ENCODE data around the gene ALG12. TPM values are rescaled to one million over a fixed set of nuclear protein-coding genes. Genes with fewer than 3 reads are reported as not detected.

ALG12 gene
- total and polyA plus RNA-seq, 2 of the 13 experiments (the other 11 are each of a cell fraction or from before 2014, with no cell fraction given): 7.8 to 15.8 TPM

DNA sequence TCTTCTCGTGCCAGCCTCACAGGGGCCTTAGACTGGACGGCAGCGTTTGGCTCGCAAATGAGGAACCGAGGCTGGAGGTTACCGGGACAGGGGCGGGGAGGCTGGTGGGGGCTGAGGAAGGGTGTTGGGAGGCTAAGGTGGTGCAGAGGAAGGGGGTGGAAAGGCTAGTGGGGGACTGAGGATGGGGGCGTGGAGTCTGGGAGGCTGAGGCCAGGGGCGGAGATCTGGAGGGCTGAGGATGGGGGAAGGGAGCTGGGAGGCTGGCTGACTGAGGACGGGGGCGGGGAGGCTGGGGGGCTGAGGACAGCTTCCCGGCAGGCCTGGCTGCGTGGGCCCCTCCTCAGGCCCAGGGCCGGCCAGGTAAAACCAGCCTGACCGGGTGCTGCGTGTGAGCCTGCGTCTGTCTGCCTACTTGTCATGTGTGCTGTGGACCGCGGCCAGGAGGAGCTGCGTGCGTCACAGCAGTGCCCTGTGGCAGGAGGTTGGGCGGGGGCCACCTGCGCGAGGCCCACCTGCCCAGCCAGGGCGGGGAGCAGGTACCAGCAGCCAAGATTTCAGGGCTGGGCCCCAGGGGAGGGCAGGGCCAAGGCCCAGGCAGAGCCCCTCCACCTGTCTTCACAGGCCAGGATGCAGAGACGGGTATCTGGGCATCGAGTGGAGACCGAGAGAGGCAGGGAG lies 32.9 kb upstream of the ALG12 start (continued):
- TF ChIP-seq, protein P1, sequence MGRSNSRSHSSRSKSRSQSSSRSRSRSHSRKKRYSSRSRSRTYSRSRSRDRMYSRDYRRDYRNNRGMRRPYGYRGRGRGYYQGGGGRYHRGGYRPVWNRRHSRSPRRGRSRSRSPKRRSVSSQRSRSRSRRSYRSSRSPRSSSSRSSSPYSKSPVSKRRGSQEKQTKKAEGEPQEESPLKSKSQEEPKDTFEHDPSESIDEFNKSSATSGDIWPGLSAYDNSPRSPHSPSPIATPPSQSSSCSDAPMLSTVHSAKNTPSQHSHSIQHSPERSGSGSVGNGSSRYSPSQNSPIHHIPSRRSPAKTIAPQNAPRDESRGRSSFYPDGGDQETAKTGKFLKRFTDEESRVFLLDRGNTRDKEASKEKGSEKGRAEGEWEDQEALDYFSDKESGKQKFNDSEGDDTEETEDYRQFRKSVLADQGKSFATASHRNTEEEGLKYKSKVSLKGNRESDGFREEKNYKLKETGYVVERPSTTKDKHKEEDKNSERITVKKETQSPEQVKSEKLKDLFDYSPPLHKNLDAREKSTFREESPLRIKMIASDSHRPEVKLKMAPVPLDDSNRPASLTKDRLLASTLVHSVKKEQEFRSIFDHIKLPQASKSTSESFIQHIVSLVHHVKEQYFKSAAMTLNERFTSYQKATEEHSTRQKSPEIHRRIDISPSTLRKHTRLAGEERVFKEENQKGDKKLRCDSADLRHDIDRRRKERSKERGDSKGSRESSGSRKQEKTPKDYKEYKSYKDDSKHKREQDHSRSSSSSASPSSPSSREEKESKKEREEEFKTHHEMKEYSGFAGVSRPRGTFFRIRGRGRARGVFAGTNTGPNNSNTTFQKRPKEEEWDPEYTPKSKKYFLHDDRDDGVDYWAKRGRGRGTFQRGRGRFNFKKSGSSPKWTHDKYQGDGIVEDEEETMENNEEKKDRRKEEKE (IDR thresholded peaks at IDR 0.05): no peak
- TF ChIP-seq ZNF501 (CRISPR knock-in tag; IDR thresholded peaks at IDR 0.05) (peak; percentile 19; the same call in 1 of the 2 replicates), ZNF292 (CRISPR knock-in tag; IDR thresholded peaks at IDR 0.05; ENCODE audit: borderline replicate concordance, low read depth) (peak; percentile 29; the same call in 1 of the 2 replicates), BCL6 (CRISPR knock-in tag; IDR thresholded peaks at IDR 0.05) (peak; percentile 27; the same call in 1 of the 2 replicates), HNRNPK (IDR thresholded peaks at IDR 0.05; ENCODE audit: low read depth, low read length, poor library complexity, severe bottlenecking) (peak; percentile 54), NAIF1 (CRISPR knock-in tag; IDR thresholded peaks at IDR 0.05; ENCODE audit: borderline replicate concordance) (no peak), ZNF253 (CRISPR knock-in tag; IDR thresholded peaks at IDR 0.05; ENCODE audit: borderline replicate concordance) (peak; percentile 83; the same call in 1 of the 2 replicates), SALL2 (CRISPR knock-in tag; IDR thresholded peaks at IDR 0.05) (0 out of 2 replicates have a peak, but pooled peaks have one; percentile 39), ZNF496 (CRISPR knock-in tag; IDR thresholded peaks at IDR 0.05; ENCODE audit: insufficient replicate concordance) (no peak), REL (CRISPR knock-in tag; conservative IDR thresholded peaks at IDR 0.05) (no peak), SSRP1 (CRISPR knock-in tag; IDR thresholded peaks at IDR 0.05) (no peak), ATRX (CRISPR knock-in tag; IDR thresholded peaks at IDR 0.05; ENCODE audit: borderline replicate concordance) (no peak), TOE1 (CRISPR knock-in tag; IDR thresholded peaks at IDR 0.05) (no peak), NR2F6 (IDR thresholded peaks at IDR 0.05) (no peak), NR2F6 (CRISPR knock-in tag; IDR thresholded peaks at IDR 0.05) (peak; percentile 16; the same call in 1 of the 2 replicates), EP300 (IDR thresholded peaks at IDR 0.05; ENCODE audit: low read depth in 2 of 2, low read length in 2 of 2) (no peak), EP300 (CRISPR knock-in tag; IDR thresholded peaks at IDR 0.05; ENCODE audit: borderline replicate concordance) (no peak), MATR3 (CRISPR knock-in tag; IDR thresholded peaks at IDR 0.05) (no peak), FOXK1 (CRISPR knock-in tag; IDR thresholded peaks at IDR 0.05; ENCODE audit: borderline replicate concordance, low read depth) (no peak)
- TF ChIP-seq, protein P2, sequence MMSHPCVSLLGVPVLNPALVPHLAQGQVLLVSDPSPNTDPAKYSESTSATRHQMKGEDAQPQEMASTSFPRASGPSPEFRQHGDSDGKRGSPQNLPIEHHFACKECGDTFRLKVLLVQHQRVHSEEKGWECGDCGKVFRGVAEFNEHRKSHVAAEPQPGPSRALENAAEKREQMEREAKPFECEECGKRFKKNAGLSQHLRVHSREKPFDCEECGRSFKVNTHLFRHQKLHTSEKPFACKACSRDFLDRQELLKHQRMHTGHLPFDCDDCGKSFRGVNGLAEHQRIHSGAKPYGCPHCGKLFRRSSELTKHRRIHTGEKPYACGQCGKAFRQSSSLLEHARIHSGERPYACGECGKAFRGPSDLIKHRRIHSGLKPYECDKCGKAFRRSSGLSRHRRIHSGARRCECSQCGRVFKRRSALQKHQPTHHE (CRISPR knock-in tag; IDR thresholded peaks at IDR 0.05; ENCODE audit: borderline replicate concordance): no peak
- TF ChIP-seq, protein P3, sequence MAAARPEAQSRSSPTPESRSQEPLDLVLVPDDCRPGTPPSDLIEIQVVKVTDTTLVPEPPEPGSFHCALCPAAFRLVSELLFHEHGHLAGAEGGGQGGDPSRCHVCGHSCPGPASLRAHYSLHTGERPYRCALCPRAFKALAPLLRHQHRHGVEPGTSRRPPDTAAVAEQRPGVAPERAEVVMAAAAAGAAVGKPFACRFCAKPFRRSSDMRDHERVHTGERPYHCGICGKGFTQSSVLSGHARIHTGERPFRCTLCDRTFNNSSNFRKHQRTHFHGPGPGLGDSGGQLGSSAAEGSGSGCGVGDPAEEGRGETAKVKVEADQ (CRISPR knock-in tag; IDR thresholded peaks at IDR 0.05; ENCODE audit: borderline replicate concordance): no peak
- TF ChIP-seq, protein P4, sequence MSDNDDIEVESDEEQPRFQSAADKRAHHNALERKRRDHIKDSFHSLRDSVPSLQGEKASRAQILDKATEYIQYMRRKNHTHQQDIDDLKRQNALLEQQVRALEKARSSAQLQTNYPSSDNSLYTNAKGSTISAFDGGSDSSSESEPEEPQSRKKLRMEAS (IDR thresholded peaks at IDR 0.05): peak; percentile 62; the same call in 1 of the 2 replicates
- TF ChIP-seq, protein P5, sequence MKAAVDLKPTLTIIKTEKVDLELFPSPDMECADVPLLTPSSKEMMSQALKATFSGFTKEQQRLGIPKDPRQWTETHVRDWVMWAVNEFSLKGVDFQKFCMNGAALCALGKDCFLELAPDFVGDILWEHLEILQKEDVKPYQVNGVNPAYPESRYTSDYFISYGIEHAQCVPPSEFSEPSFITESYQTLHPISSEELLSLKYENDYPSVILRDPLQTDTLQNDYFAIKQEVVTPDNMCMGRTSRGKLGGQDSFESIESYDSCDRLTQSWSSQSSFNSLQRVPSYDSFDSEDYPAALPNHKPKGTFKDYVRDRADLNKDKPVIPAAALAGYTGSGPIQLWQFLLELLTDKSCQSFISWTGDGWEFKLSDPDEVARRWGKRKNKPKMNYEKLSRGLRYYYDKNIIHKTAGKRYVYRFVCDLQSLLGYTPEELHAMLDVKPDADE (CRISPR knock-in tag; IDR thresholded peaks at IDR 0.05): no peak
- TF ChIP-seq, protein P6, sequence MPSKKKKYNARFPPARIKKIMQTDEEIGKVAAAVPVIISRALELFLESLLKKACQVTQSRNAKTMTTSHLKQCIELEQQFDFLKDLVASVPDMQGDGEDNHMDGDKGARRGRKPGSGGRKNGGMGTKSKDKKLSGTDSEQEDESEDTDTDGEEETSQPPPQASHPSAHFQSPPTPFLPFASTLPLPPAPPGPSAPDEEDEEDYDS (CRISPR knock-in tag; IDR thresholded peaks at IDR 0.05): peak; percentile 60; the same call in 1 of the 2 replicates
